DND-41 (cell line): Measurements from ENCODE around the gene PACSIN1.
A peak's percentile ranks its signal among the peaks of the same experiment; 100 is the strongest.

Experiments
- ATAC-seq: fragments of 200-7000 bp; cut with Tn5 transposase; 3 replicates; pipeline ENCODE4 v1.9.1; 2021; ENCODE audit warnings: low read depth; ENCODE audit not compliant: insufficient read depth
- DNase-seq: peaks from one replicate; pipeline ENCODE4 v3.0.0-alpha.2; 2020
- H2AFZ ChIP-seq: 2 replicates; pipeline ENCODE4 v1.6.0; 2012; ENCODE audit warnings: low read depth, low read length
- H3K27ac ChIP-seq: 2 replicates; pipeline ENCODE4 v1.5.1; 2012; ENCODE audit warnings: low read length, inconsistent platforms
- H3K27me3 ChIP-seq: fragments of 200-600 bp; sonication (generic); 2 replicates; pipeline ENCODE4 v1.6.0; 2012; ENCODE audit warnings: low read length, mild to moderate bottlenecking, inconsistent platforms; ENCODE audit not compliant: insufficient read depth, poor library complexity
- H3K36me3 ChIP-seq: 2 replicates; pipeline ENCODE4 v1.5.1; 2012; ENCODE audit warnings: low read length, inconsistent platforms; ENCODE audit not compliant: insufficient read depth
- H3K4me1 ChIP-seq: 2 replicates; pipeline ENCODE4 v1.5.1; 2012; ENCODE audit warnings: mild to moderate bottlenecking, low read length; ENCODE audit not compliant: insufficient read depth
- H3K4me2 ChIP-seq: 2 replicates; pipeline ENCODE4 v1.6.0; 2012; ENCODE audit warnings: mild to moderate bottlenecking, moderate library complexity, low read length, inconsistent platforms; ENCODE audit not compliant: insufficient read depth
- H3K4me3 ChIP-seq, 2 experiments: fragments of 200-600 bp in 1 of 2; shearing (Covaris generic) in 1 of 2; 2 replicates each; pipeline ENCODE4 v1.5.1; 2012 to 2016; ENCODE audit warnings: inconsistent platforms in 2 of 2, low read length in 2 of 2, mild to moderate bottlenecking in 2 of 2, low read depth in 1 of 2, moderate library complexity in 1 of 2
- H3K79me2 ChIP-seq: 2 replicates; pipeline ENCODE4 v1.6.0; 2012; ENCODE audit warnings: low read length, inconsistent platforms; ENCODE audit not compliant: insufficient read depth
- H3K9ac ChIP-seq: 2 replicates; pipeline ENCODE4 v1.6.0; 2012; ENCODE audit warnings: low read depth, mild to moderate bottlenecking, inconsistent platforms, low read length, moderate library complexity
- H3K9me3 ChIP-seq: 2 replicates; pipeline ENCODE4 v1.5.1; 2012; ENCODE audit warnings: low read length, moderate library complexity, mild to moderate bottlenecking, inconsistent platforms; ENCODE audit not compliant: insufficient read depth, severe bottlenecking
- H4K20me1 ChIP-seq: 2 replicates; pipeline ENCODE4 v1.6.0; 2012; ENCODE audit warnings: low read length; ENCODE audit not compliant: insufficient read depth
- CTCF ChIP-seq: IDR thresholded peaks from 2 replicates; pipeline ENCODE4 v1.5.1; 2012; ENCODE audit warnings: borderline replicate concordance, low read length, moderate library complexity, mild to moderate bottlenecking; ENCODE audit not compliant: poor library complexity, severe bottlenecking; ENCODE audit errors: extremely low read depth
- EZH2 ChIP-seq: IDR thresholded peaks from 3 replicates; pipeline ENCODE4 v1.6.1; 2012; ENCODE audit warnings: borderline replicate concordance, low read depth, mild to moderate bottlenecking, moderate library complexity, low read length, inconsistent platforms; ENCODE audit not compliant: severe bottlenecking

The PACSIN1 gene

GRCh38 chr6:34525431-34526175 lies 59.7 kb downstream of the PACSIN1 start:
- DNase-seq (no peak), ATAC-seq (no peak)
- H3K4me3 ChIP-seq = no peak overlapping the region
- 0 out of 2 replicates have a peak overlapping the region, but pooled peaks have one; percentile 77 for H2AFZ ChIP-seq
- no peaks in the 10 kb centered on the region for H3K36me3 ChIP-seq
- peaks cover 14% of the 10 kb centered on the region for H3K4me1 ChIP-seq
- TF ChIP-seq CTCF = no peak
- TF ChIP-seq EZH2 = no peak
- no peaks in the 10 kb centered on the region for H3K27me3 ChIP-seq
- H3K9me3 ChIP-seq = no peaks in the 10 kb centered on the region
- no peaks in the 10 kb centered on the region for H3K79me2 ChIP-seq
- H4K20me1 ChIP-seq = no peaks in the 10 kb centered on the region
- no peak overlapping the region for H3K9ac ChIP-seq
- H3K27ac ChIP-seq = no peak overlapping the region
- no peak overlapping the region for H3K4me2 ChIP-seq

- ATAC-seq (no peak), DNase-seq (no peak)
- no peaks in the 10 kb centered on the region for H3K36me3 ChIP-seq
- H3K79me2 ChIP-seq = no peaks in the 10 kb centered on the region
- H3K9ac ChIP-seq = peak overlapping the region; percentile 44
- H3K27me3 ChIP-seq = no peaks in the 10 kb centered on the region
- TF ChIP-seq EZH2 (no peak), CTCF (no peak)
- H4K20me1 ChIP-seq = no peaks in the 10 kb centered on the region
- H3K4me1 ChIP-seq = peaks cover 14% of the 10 kb centered on the region
- peak overlapping the region in 1 of 2 experiments; percentile 43; a peak in 1 of 4 replicates for H3K4me3 ChIP-seq
- H3K4me2 ChIP-seq = peak overlapping the region; percentile 63
- H3K27ac ChIP-seq = no peak overlapping the region
- peak overlapping the region; percentile 77 for H2AFZ ChIP-seq
- H3K9me3 ChIP-seq = no peaks in the 10 kb centered on the region
Measured at GRCh38 chr6:34526241-34526972, 60.5 kb downstream of the PACSIN1 start.

GRCh38 chr6:34526992-34527728 lies 61.3 kb downstream of the PACSIN1 start:
- DNase-seq (peak; percentile 90), ATAC-seq (peak; percentile 95)
- peak overlapping the region in 1 of 2 experiments; percentile 48; a peak in 2 of 4 replicates for H3K4me3 ChIP-seq
- no peaks in the 10 kb centered on the region for H3K36me3 ChIP-seq
- peak overlapping the region; percentile 44 for H3K9ac ChIP-seq
- H3K4me2 ChIP-seq = peak overlapping the region; percentile 63
- no peaks in the 10 kb centered on the region for H3K27me3 ChIP-seq
- no peaks in the 10 kb centered on the region for H3K9me3 ChIP-seq
- no peak overlapping the region for H3K27ac ChIP-seq
- H4K20me1 ChIP-seq = no peaks in the 10 kb centered on the region
- TF ChIP-seq EZH2 (no peak), CTCF (peak; percentile 74)
- peaks cover 14% of the 10 kb centered on the region for H3K4me1 ChIP-seq
- no peaks in the 10 kb centered on the region for H3K79me2 ChIP-seq
- peak overlapping the region; percentile 77 for H2AFZ ChIP-seq
